ENCODE measurements around the gene ABHD10.
A peak's percentile ranks its signal among the peaks of the same experiment; 100 is the strongest.
"Not testable (repeated sequence)": the region's sequence is repeated elsewhere in the genome, so short reads cannot be mapped to it uniquely, and the experiment has no call there.

ABHD10 gene

DNA sequence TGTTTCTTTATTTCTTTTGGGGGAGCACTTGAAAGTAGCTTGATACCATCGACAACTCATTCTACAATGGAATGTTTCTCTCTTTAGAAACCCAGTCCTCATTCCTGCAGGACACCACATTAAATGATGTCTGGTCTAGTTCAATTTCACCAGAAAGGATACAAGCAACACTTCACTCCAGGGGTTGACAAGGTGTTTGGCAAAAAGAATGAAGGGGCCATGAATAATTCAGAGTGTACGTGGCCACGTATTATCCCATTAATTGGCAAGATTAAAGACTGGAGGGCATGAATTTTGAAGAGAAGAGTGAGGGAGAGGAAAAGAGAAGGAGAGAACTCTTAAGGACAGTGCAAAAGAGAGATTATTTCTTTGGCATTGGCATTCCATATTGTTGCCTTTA, 56.4 kb downstream of the ABHD10 start:
- peak; percentile 62 for DNase-seq

DNA sequence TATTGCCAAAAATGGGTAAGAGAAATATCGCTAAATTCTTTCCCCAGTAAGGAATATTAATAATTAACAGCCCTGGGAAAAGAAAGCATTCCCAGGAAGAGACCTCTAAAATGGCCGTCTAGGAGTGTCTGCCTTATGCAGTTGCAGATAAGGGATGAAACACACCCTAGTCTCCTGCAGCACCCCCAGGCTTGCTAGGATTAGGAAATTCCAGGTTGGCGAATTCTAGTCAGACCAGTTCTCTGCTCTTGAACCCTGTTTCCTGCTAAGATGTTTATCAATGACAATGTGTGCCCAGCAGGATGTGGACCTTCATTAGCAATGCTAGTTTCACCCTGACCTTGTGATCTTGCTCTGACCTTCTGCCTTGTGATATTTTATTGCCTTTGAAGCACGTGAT, 58.4 kb downstream of the ABHD10 start:
- not testable (repeated sequence) for DNase-seq

GRCh38 chr3:112038863-112039262, 60.0 kb downstream of the ABHD10 start:
- peak; percentile 62 for DNase-seq

DNA sequence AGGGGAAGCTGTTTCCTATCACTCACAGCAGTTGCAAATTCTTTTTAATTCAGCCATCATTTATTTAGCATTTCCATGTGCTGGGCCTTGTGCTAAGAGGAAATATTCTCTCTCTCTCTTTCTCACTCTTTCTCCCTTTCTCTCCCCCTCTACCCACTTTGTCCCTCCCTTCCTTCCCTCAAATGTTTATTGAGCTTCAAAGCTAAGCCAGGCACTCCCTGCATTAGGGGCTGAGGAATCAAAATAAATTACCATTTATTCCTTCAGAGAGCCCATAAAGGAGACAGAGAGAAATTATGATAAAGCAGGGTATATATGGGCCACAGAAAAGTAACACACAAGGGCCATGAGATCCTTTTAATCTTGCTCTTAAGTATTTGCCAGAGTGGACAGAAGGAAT, 62.5 kb downstream of the ABHD10 start:
- no peak for DNase-seq

DNA sequence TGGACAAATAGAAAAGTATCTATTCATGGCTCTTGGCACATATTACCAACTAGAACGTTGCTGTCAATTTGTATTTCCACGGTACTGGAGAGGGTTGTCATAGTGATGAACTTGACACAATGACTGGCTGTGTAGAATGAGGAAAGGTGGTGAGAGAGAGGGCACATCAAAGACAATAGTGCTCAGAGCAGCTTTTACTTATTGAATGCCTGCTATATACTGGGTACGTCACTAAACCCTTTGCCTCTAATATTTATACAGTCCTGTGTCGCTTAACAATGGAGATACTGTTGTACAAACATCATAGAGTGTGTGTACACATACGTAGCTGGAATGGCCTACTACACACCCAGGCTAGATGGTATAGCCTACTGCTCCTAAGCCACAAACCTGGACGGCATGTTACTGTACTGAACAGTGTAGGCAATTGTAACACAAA, 64.0 kb downstream of the ABHD10 start:
- DNase-seq: peak; percentile 100

Data from NCI-H146 (cell line).